SK-N-MC (cell line): ENCODE data around the gene TSFM.

Experiments
- EZH2 ChIP-seq: fragments of 200-600 bp; sonication (generic); IDR thresholded peaks from one replicate; pipeline ENCODE4 v1.6.1; 2017; ENCODE audit warnings: antibody characterized with exemption
- POLR2AphosphoS5 ChIP-seq: IDR thresholded peaks from 2 replicates; pipeline ENCODE4 v1.6.1; 2012; ENCODE audit warnings: mild to moderate bottlenecking, low read depth, low read length, borderline replicate concordance

DNA sequence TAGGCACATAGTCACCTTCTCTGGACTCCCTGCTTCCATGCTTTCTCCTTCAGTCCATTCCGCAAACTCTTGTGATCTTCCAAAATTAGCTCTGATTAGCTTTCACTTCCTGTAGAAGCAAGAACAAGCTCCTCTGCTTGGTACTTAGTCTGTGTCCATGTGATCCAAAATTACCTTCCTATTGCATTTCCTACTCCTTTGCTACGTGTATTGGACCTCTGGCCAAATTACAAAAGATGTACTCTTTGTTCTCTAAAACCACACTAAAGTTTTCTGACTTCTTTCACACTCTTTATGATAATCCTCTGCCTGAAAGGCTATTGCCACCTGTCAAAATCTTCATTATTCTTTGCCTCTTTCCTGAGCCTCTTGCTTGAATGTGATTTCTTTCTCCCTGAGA, 786 bp upstream of the TSFM start:
- TF ChIP-seq POLR2AphosphoS5 (no peak), EZH2 (no peak)
